GM21576 (cell line): ENCODE measurements around the gene NDUFA8.

Experiments
- ATAC-seq: cut with Tn5 transposase; IDR thresholded peaks from one replicate; pipeline ENCODE4 v1.9.1; 2021; ENCODE audit warnings: mild to moderate bottlenecking, moderate library complexity; ENCODE audit not compliant: unreplicated experiment

The NDUFA8 gene

GRCh38 chr9:122186301-122186700 lies 26.7 kb upstream of the NDUFA8 start:
- ATAC-seq = no peak

- ATAC-seq = no peak
Observed at GRCh38 chr9:122184551-122184950, 25.0 kb upstream of the NDUFA8 start.

GRCh38 chr9:122183501-122183900 lies 23.9 kb upstream of the NDUFA8 start:
- ATAC-seq = no peak

- no peak for ATAC-seq
Observed at GRCh38 chr9:122180633-122181032, 21.1 kb upstream of the NDUFA8 start.

GRCh38 chr9:122179690-122180074 lies 20.1 kb upstream of the NDUFA8 start:
- no peak for ATAC-seq

GRCh38 chr9:122179054-122179689 lies 19.6 kb upstream of the NDUFA8 start:
- no peak for ATAC-seq

- ATAC-seq = no peak
Observed at GRCh38 chr9:122176916-122177315, 17.3 kb upstream of the NDUFA8 start.

GRCh38 chr9:122173670-122174069 lies 14.1 kb upstream of the NDUFA8 start:
- no peak for ATAC-seq

DNA sequence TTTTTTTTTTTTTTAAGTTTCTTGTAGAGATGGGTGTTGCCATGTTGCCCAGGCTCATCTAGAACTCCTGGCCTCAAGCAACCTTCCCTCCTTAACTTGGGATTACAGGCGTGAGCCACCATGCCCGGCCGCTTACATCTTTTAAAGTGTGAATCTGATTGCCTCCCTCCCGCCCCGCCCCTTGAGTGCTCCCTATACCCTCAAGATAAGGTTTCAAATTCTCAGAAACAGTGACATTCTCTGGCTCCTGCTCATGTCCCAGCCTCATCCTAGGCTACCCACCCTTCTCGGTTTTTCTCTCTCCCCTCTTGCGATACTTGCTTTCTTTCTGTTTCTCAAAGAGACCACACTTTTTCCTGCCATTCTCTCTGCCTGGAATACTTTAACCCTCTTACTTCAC lies 12.6 kb upstream of the NDUFA8 start:
- no peak for ATAC-seq

GRCh38 chr9:122168356-122168755 lies 8.8 kb upstream of the NDUFA8 start:
- no peak for ATAC-seq

DNA sequence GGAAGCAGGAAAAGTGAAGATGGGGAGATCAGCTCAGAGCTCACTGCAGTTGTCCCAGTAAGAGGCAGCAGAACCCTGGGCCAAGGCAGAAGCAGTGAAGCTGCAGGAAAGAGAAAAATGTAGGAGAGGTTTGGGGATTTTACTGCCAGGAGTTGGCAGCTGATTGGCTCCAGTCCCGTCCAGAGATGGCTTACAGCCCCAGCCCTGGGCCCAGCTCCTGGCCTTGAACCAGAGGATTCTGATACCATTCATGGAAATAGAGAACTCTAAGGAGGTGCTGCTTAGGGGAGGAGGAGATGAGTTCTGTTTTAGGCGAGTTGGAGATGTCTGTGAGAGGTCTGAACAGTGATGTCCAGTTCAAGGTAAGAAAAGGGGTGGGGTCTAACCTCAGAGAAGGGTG lies 4.7 kb upstream of the NDUFA8 start:
- no peak for ATAC-seq

- no peak for ATAC-seq
Observed at GRCh38 chr9:122162415-122162814, 2.8 kb upstream of the NDUFA8 start.

GRCh38 chr9:122159925-122160246 lies 307 bp upstream of the NDUFA8 start:
- no peak for ATAC-seq

DNA sequence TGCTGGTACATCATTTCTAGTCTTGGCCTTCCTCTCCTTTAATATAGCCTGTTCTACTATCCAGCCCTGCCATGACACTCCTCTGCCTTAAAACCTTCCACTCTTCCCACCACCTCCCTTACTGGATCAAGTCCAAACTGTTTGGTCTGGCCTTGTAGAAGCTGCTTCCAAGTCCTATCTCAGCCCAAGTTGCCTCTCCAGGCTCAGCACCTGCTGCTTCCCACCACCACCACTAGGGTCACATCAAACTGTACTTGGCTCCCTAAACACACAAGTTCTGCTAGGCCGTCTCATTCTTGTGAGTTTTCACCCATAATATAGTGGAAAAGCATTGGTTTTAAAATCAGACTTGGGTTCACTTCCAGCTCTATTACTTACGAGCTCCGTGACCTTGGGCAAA lies 1.4 kb downstream of the NDUFA8 start:
- ATAC-seq = no peak

DNA sequence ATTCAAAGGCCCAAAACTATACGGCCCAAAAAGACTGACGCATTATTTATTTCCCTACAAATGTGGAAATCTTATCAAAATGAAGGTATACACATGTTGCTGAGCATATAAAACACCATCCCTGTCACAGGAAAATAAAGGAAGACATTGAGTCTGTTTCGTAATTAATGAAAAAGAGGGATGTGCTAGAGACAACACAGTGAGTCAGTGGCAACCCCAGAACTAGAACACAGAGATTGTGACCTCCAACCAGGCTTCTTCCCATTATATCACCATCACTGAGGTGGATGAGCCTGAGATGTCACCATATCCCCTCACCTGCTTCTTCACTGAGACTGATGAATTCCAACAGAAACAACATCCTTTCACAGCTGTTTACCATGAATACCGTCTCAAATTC lies 3.8 kb downstream of the NDUFA8 start:
- no peak for ATAC-seq

GRCh38 chr9:122151267-122151828 lies 8.2 kb downstream of the NDUFA8 start:
- ATAC-seq = no peak

DNA sequence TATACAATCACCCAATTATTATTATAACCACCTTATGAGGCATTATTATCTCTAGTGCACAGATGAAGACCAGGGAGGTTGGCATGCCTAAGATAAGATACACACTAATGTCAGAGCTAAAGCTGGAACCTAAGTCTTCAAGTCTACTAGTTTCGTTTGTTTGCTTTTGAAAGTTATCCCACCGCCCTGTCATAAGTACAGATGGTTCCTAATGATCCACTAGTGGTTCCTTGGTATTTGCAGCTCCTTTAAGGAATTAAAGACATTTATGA lies 14.1 kb downstream of the NDUFA8 start:
- ATAC-seq = no peak

- ATAC-seq = no peak
Observed at GRCh38 chr9:122144836-122145591, 14.6 kb downstream of the NDUFA8 start.

DNA sequence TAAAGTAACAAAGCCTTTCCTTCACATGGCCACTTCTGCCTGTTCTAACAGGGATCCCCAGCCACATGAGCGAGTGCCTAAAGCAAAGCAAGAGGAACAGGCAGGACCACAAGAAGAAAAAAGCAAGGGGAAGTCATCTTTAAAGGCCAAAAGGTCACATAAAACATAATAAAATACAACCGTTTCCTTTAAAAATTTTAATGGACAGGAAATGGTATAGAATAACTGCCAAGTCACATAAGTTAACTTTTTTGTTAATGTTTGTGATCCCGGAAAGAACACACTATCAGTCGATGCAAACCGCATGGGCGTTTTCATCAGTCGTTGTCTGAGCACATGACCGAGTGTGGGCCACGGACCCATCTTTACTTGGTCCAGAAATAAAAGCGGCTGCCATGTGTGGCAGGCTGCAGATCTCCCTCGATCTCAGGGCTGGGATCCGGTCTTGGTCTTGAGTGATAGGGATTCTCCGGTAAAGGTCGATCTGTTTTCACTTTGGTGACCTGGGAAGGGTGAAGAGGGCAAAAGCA lies 15.6 kb downstream of the NDUFA8 start:
- no peak for ATAC-seq

GRCh38 chr9:122143296-122143695 lies 16.3 kb downstream of the NDUFA8 start:
- no peak for ATAC-seq

GRCh38 chr9:122141671-122142070 lies 17.9 kb downstream of the NDUFA8 start:
- ATAC-seq = no peak

- ATAC-seq = no peak
Observed at GRCh38 chr9:122140368-122141193, 19.0 kb downstream of the NDUFA8 start.
